ENCODE results near the gene LMNTD2.
"Not testable (repeated sequence)": the region's sequence is repeated elsewhere in the genome, so short reads cannot be mapped to it uniquely, and the experiment has no call there.

LMNTD2 gene

DNA sequence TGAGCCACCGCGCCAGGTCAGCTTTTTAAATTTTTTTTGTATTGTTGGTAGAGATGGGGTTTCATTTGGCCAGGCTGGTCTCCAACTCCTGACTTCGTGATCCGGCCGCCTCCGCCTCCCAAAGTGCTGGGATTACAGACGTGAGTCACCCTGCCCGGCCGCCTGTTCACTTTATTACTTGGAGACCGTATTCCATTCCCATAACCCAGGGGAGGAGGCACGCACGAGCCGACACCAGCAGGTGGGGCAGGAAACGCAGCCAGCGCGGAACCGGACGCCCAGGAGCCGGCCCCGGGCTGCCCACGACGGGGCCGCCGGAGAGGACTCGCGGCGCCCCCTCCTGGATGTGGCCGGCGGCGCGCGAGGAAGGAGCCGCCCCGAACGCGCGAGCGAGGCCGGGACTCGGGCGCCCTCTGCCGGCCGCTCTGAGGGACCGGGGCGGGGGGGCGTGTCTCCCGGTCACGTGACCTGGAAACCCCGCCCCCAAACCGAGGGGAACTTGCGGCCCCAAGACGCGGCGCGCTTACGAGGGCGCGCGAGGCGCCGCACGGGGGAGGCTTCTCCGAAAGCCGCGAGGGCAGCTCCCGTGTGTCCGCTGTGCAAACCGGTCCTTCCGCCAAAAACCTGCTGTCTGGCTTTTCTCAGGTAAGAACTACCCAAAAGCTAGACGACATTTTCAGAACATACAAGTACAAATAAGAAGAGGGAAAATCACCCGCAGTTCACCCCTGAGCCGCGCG, 41.9 kb downstream of the LMNTD2 start:
- in situ Hi-C loops (cut with MboI; ENCODE audit: low sequenced_read_pairs): no loop called here

DNA sequence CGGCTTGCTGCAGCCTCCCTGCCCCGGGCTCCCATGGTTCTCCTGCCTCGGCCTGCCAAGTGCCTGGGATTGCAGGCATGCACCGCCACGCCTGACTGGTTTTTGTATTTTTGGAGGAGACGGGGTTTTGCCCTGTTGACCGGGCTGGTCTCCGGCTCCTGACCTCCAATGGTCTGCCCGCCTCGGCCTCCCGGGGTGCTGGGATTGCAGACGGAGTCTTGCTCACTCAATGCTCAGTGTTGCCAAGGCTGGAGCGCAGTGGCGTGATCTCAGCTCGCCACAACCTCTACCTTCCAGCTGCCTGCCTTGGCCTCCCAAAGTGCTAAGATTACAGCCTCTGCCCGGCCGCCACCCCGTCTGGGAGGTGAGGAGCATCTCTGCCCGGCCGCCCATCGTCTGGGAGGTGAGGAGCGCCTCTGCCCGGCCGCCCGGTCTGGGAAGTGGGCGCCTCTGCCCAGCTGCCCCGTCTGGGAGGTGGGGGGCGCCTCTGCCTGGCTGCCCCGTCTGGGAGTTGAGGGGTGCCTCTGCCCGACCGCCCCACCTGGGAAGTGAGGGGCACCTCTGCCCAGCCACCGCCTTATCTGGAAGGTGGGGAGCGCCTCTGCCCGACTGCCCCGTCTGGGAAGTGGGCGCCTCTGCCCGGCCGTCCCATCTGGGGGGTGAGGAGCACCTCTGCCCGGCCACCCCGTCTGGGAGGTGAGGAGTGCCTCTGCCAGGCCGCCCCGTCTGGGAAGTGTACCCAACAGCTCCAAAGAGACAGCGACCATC, 43.4 kb downstream of the LMNTD2 start:
- in situ Hi-C loops (cut with MboI; ENCODE audit: low sequenced_read_pairs): not testable (repeated sequence)

- in situ Hi-C loops (cut with MboI; ENCODE audit: low sequenced_read_pairs): no loop called here
These were observed 44.1 kb downstream of the LMNTD2 start for GRCh38 chr11:516400-516799.

GRCh38 chr11:515131-515530, 45.4 kb downstream of the LMNTD2 start:
- in situ Hi-C loops (cut with MboI; ENCODE audit: low sequenced_read_pairs): no loop called here

GRCh38 chr11:514606-515005, 45.9 kb downstream of the LMNTD2 start:
- in situ Hi-C loops (cut with MboI; ENCODE audit: low sequenced_read_pairs): no loop called here

DNA sequence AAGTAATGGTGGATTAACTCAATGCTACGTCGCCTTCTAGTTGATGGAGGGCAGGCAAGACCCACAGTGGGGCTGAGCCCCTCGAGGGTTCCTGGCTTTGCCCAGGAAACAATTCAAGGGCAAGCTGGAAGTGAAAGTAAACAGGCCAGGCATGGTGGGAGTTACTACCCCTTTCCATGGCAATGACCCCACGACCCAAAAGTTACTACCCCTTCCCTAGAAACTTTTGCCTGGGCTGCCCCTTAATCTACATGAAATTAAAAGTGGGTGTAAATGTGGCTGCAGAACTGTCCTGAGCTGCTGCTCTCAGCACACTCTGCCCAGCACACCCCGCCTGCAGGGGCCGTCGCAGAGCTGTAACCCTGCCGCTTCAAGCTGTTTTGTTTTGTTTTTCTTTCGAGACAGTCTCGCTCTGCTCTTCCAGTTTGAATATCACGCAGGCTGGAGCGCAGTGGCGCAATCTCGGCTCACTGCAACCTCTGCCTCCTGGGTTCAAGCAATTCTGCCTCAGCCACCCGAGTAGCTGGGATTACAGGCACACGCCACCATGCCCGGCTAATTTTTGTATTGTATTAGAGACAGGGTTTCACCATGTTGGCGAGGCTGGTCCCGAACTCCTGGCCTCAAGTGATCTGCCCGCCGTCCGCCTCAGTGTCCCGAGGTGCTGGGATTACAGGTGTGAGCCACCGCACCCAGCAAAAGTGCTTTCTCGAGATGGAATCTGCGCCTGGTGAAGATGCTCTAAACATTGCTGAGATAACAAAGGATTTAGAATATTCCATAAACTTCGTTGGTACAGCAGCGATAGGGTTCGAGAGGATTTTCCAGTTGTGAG, 47.6 kb downstream of the LMNTD2 start:
- in situ Hi-C loops (cut with MboI; ENCODE audit: low sequenced_read_pairs): no loop called here

DNA sequence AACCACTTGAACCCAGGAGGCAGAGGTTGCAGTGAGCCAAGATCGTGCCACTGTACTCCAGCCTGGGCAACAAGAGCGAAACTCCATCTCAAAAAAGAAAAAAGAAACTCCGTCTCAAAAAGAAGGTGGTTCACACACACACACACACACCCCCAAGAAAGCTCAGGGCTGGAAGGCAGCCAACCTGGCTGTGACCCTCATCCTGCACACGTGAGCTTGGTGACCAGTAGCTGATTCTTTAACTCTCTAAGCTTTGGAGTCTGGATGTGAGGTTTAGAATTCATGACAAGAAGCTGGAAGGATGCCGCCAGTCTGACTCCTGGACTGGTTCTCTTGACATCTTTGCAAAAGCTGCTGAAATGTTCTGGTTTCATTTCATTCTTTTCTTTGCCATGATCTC, 51.6 kb downstream of the LMNTD2 start:
- in situ Hi-C loops (cut with MboI; ENCODE audit: low sequenced_read_pairs): no loop called here

DNA sequence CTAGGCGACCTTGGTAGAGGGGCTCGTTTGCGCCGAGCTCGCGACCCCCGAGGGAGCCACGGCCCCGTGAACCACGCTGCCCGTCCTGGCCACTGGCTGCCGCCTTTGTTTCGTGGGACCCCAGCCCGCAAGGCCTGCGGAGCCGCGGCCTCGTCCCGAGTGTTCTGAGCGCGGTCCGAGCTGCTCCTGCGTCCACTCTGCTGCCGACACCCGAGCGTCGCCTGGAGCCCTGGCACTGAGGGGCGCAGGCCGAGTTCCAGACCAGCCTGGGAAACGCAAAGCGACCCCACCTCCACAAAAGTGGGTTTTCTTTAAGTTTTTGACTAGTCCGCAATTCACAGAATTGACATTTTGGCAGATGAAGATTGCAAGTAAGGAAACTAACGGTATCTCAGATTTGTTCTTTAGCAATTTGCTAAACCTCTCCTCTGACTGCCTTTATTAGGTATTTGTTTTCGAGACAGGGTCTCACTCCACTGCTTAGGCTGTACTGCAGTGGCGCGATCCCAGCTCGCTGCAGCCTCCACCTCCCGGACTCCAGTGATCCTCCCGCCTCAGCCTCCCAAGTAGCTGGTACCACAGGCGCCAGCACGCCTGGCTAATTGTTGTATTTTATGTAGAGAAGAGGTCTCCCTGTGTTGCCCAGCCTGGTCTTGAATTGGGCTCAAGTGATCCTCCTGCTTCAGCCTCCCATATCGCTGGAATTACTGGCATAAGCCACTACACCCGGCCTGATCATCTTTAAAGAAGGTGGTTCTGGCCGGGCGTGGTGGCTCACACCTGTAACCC, 52.6 kb downstream of the LMNTD2 start:
- in situ Hi-C loops (cut with MboI; ENCODE audit: low sequenced_read_pairs): no loop called here

DNA sequence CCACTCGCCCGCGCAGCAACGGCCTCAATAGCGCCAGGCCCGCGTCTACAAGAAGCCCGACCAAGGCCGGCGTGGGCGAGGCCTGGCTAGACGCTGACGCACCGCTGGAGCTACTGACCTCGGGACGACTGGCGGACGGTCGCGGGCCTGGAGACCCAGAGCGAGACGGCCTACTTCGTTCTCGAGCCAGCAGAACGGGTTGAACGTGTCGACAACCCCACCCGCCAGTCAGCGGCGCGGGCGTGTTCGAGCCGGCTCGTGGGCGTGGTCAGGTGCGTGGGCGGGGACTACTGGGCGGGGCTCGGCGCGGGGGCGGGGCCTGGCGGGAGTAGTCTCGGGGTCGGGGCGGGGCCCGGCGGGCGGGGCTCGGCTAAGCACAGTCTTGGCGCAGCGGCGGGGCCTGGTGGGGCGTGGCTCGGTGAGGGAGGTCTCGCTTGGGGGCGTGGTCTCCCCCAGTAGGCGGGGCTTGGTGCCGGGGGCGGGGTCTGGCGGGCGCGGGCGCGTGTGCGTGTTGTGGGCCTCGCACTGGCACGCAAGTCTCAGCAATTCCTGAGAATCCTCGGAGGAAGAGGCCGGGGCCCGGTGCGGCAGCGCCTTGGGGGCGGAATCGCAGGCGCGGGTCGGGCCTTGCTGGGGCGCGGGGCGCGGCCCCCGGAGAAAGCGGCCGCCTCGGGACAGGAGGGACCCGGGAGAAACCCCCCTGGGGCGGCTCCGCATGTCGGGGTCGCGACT, 53.4 kb downstream of the LMNTD2 start, which contains the start of gene RNH1:
Gene RNH1, minus strand, starts transcription at position 248 of the 732 bp plus-strand sequence. CDS start 5,080 bp downstream, outside the sequence.
- in situ Hi-C loops (cut with MboI; ENCODE audit: low sequenced_read_pairs): no loop called here

DNA sequence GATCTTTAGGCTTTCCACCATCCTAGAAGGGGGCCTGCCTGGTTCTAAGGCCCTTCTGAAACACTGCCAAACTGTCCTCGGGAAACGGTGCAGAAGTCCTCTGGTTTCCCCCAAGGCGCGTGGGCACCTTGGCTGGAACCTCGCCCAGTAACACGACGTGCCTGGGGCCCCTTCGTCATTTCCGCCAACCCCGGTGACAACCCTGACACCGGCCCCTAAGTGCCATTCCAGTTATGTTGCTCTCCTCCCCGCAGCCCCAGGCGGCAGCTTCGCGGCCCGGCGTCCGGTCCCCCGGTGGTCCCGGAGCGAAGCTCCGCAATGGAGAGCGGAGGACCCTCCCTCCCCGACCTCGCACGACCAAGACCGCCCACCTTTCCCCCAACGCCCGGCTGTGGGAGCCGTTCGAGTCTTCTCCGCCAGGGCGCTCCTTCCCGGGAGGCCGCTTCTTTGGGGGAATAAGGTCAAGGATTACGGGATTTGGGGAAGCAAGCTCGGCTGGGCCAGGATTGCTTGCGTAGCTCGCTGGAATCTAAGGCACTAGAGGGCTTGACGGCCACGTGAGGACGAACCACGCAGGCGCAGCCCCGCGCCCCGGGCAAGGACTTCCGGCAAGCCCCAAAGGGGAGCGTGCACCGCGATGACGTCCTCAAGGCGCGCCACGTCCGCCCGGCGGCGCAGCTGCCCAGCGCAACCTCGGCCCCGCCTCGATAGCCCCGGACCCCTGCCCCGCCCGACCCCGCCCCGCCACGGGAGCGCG, 54.1 kb downstream of the LMNTD2 start:
- in situ Hi-C loops (cut with MboI; ENCODE audit: low sequenced_read_pairs): no loop called here

GRCh38 chr11:504994-505344, 55.6 kb downstream of the LMNTD2 start:
- in situ Hi-C loops (cut with MboI; ENCODE audit: low sequenced_read_pairs): no loop called here

All from HL-60/S4 (cell line).